Endothelial cell of umbilical vein (primary cell): ENCODE results near the gene GPRASP2. TPM values are rescaled to one million over a fixed set of nuclear protein-coding genes. Genes with fewer than 3 reads are reported as not detected.
"Not testable (repeated sequence)": the region's sequence is repeated elsewhere in the genome, so short reads cannot be mapped to it uniquely, and the experiment has no call there.

Experiments used
- BruUV-seq: library from RNA; stranded (reverse); fragments of 400-500 nt; replicated peaks from 2 replicates; lab custom pipeline; 2021; lab: Mats Ljungman, UMichigan
- CTCF ChIA-PET: fragments of 300-600, 350-600 bp; sonication (Branson Sonifier 250); formaldehyde crosslinking; loops from one replicate; lab custom pipeline; 2021; ENCODE audit warnings: antibody characterized with exemption, inconsistent platforms; lab: Charles Lee
- POLR2A ChIA-PET: fragments of 300-600, 350-600 bp; sonication (Branson Sonifier 250); formaldehyde crosslinking; loops from one replicate; lab custom pipeline; 2021; ENCODE audit warnings: antibody characterized with exemption, inconsistent platforms; lab: Charles Lee
- DNase-seq: peaks from one replicate; pipeline ENCODE4 v3.0.0-alpha.2; 2011; ENCODE audit warnings: low read depth, low spot score
- FAIRE-seq: peaks from 2 replicates; lab custom pipeline; 2011; peaks lifted over from hg19 to GRCh38; lab: Jason Lieb, UNC
- H2AFZ ChIP-seq: 2 replicates; pipeline ENCODE4 v1.6.0; 2012; ENCODE audit warnings: low read depth, low read length, control low read depth, inconsistent platforms
- H3K27ac ChIP-seq: 2 replicates; pipeline ENCODE4 v1.5.1; 2011; ENCODE audit warnings: low read depth, mild to moderate bottlenecking, control low read depth, low read length, moderate library complexity; ENCODE audit not compliant: insufficient read depth
- H3K27me3 ChIP-seq, 2 experiments: 2 replicates each; pipeline versions ENCODE4 v1.6.0 to v1.6.1; 2011; ENCODE audit warnings: low read length in 2 of 2, mixed read lengths in 1 of 2; ENCODE audit not compliant: control insufficient read depth in 2 of 2, insufficient read depth in 2 of 2
- H3K36me3 ChIP-seq, 2 experiments: 2 replicates in 1 of 2; 3 replicates in 1 of 2; pipeline ENCODE4 v1.5.1; 2011; ENCODE audit warnings: low read length in 2 of 2, mild to moderate bottlenecking in 1 of 2, moderate library complexity in 1 of 2; ENCODE audit not compliant: control insufficient read depth in 2 of 2, insufficient read depth in 2 of 2; ENCODE audit errors: extremely low read depth in 1 of 2
- H3K4me1 ChIP-seq: 3 replicates; pipeline ENCODE4 v1.5.1; 2011; ENCODE audit warnings: mild to moderate bottlenecking, low read length; ENCODE audit not compliant: control insufficient read depth, insufficient read depth; ENCODE audit errors: extremely low read depth
- H3K4me2 ChIP-seq: 2 replicates; pipeline ENCODE4 v1.6.1; 2011; ENCODE audit warnings: low read length, control low read depth, mixed read lengths; ENCODE audit not compliant: insufficient read depth
- H3K4me3 ChIP-seq, 3 experiments: fragments of 200-600 bp in 1 of 3; sonication (generic), shearing (Covaris generic) in 1 of 3; replicated peaks in 1 of 3; 2 replicates each; pipeline ENCODE4 v1.5.1; 2011 to 2016; ENCODE audit warnings: control low read depth in 3 of 3, low read length in 3 of 3, mild to moderate bottlenecking in 2 of 3, inconsistent platforms in 1 of 3, low read depth in 1 of 3, moderate library complexity in 1 of 3; ENCODE audit not compliant: insufficient read depth in 1 of 3
- H3K79me2 ChIP-seq: 2 replicates; pipeline ENCODE4 v1.6.0; 2012; ENCODE audit warnings: low read length, inconsistent platforms; ENCODE audit not compliant: control insufficient read depth, insufficient read depth
- H3K9ac ChIP-seq: replicated peaks from 2 replicates; pipeline ENCODE3; 2011; ENCODE audit warnings: low read length, control low read depth; ENCODE audit not compliant: insufficient read depth; ENCODE audit errors: extremely low read depth
- H3K9me1 ChIP-seq: replicated peaks from 3 replicates; pipeline ENCODE4 v1.6.0; 2011; ENCODE audit warnings: mild to moderate bottlenecking, low read length; ENCODE audit not compliant: control insufficient read depth, insufficient read depth; ENCODE audit errors: extremely low read depth
- H3K9me3 ChIP-seq: replicated peaks from 2 replicates; pipeline ENCODE4 v1.5.1; 2012; ENCODE audit warnings: low read length, inconsistent platforms; ENCODE audit not compliant: control insufficient read depth, insufficient read depth
- H4K20me1 ChIP-seq: replicated peaks from 2 replicates; pipeline ENCODE3; 2011; ENCODE audit warnings: mild to moderate bottlenecking, low read length; ENCODE audit not compliant: control insufficient read depth, insufficient read depth; ENCODE audit errors: extremely low read depth
- EZH2 ChIP-seq: IDR thresholded peaks from 2 replicates; pipeline ENCODE4 v1.6.1; 2012; ENCODE audit warnings: borderline replicate concordance, low read depth, mild to moderate bottlenecking, moderate library complexity, low read length, inconsistent platforms; ENCODE audit not compliant: severe bottlenecking
- FOS ChIP-seq: IDR thresholded peaks from 2 replicates; pipeline ENCODE4 v1.6.1; 2011; ENCODE audit warnings: mild to moderate bottlenecking, low read length, moderate library complexity, borderline replicate concordance; ENCODE audit not compliant: insufficient read depth
- GATA2 ChIP-seq: IDR thresholded peaks from 2 replicates; pipeline ENCODE4 v1.7.0; 2011; ENCODE audit warnings: low read depth, mild to moderate bottlenecking, moderate library complexity, mixed read lengths, low read length; ENCODE audit not compliant: insufficient read length, insufficient read depth
- JUN ChIP-seq: IDR thresholded peaks from 2 replicates; pipeline ENCODE4 v1.6.1; 2011; ENCODE audit warnings: borderline replicate concordance, low read depth; ENCODE audit not compliant: insufficient read length, insufficient read depth
- MYC ChIP-seq: IDR thresholded peaks from one replicate; pipeline ENCODE4 v1.6.1; 2011; ENCODE audit warnings: mild to moderate bottlenecking, low read depth, low read length
- POLR2A ChIP-seq: IDR thresholded peaks from 2 replicates; pipeline ENCODE4 v1.6.1; 2012; ENCODE audit warnings: low read depth, mild to moderate bottlenecking, control low read depth, low read length
- POLR2AphosphoS5 ChIP-seq: IDR thresholded peaks from 2 replicates; pipeline ENCODE4 v1.6.1; 2012; ENCODE audit warnings: low read depth, mild to moderate bottlenecking, control low read depth, low read length, moderate library complexity; ENCODE audit not compliant: insufficient read depth
- dilution Hi-C: fragments of 300-500 bp; cut with MboI; formaldehyde crosslinking; loops from one replicate; pipeline ENCODE4 v1.15.0; 2019; ENCODE audit warnings: low sequenced_read_pairs; ENCODE audit not compliant: extremely low pct_ligation_motif_present
- intact Hi-C: fragments of 100-400 bp; cut with micrococcal nuclease; formaldehyde crosslinking; loops from one replicate; pipeline ENCODE4 v1.10.0; 2022
- polyA plus RNA-seq, 4 experiments: library from polyadenylated mRNA; depleted of rRNA in 3 of 4; stranded (reverse) in 3 of 4; unstranded in 1 of 4; fragments of >200 nt; gene quantifications; 2 replicates each; pipeline versions ENCODE4 v1.2.1 to v1.2.3, GENCODE V29; 2011 to 2012; ENCODE audit warnings: missing spikeins in 1 of 4
- total RNA-seq: library from RNA; stranded (reverse); gene quantifications from 2 replicates; pipeline ENCODE4 v1.2.3, GENCODE V29; 2021
- TF ChIP-seq, protein P1 (sequence below), 2 donors: IDR thresholded peaks; 1 replicate in 1 of 2; 2 replicates in 1 of 2; pipeline ENCODE4 v1.5.1; 2011; ENCODE audit warnings: low read length in 2 of 2, mild to moderate bottlenecking in 2 of 2, moderate library complexity in 2 of 2, control low read depth in 1 of 2, inconsistent platforms in 1 of 2, low read depth in 1 of 2; ENCODE audit not compliant: insufficient read depth in 1 of 2; ENCODE audit errors: extremely low read depth in 1 of 2
- TF ChIP-seq, protein P2 (sequence below): IDR thresholded peaks from 2 replicates; pipeline ENCODE4 v1.6.1; 2011; ENCODE audit not compliant: insufficient read depth, insufficient read length

Gene GPRASP2
- total and polyA plus RNA-seq, 2 donors (not counting 3 experiments of a cell fraction or from before 2014, with no cell fraction given) = 4.9 to 6.5 TPM

DNA sequence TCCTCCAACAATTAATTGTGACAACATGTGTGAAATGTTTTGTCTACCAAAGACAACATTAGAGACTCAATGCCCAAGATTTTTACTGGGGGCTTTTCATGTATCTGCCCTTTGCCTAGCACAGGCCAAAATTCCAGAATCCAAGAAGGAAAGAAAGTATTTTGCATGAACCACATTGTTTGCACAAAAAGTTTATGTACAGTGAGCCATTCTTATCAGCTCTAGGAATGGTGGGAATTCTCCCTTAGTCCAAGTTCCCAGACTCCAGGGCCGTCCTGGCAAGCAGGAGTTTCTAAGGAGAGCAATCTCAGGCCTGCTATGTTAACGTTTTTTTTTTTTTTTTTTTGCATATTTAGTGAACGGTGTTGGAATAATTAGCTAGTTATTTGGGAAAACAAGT, 39.4 kb upstream of the GPRASP2 start:
- Histone ChIP-seq H3K9me3 (no peaks in the 10 kb centered on the region), H4K20me1 (no peaks in the 10 kb centered on the region), H3K9ac (no peak overlapping the region), H3K36me3 (no peaks in the 10 kb centered on the region), H3K4me1 (peaks cover 8% of the 10 kb centered on the region), H3K27ac (no peak overlapping the region), H2AFZ (no peak overlapping the region), H3K79me2 (no peaks in the 10 kb centered on the region), H3K4me2 (no peak overlapping the region), H3K4me3 (no peak overlapping the region), H3K27me3 (no peaks in the 10 kb centered on the region), H3K9me1 (no peaks in the 10 kb centered on the region)
- no peak for TF ChIP-seq GATA2
- TF ChIP-seq MYC = no peak
- TF ChIP-seq FOS = no peak
- no peak for TF ChIP-seq JUN
- TF ChIP-seq, protein P1, sequence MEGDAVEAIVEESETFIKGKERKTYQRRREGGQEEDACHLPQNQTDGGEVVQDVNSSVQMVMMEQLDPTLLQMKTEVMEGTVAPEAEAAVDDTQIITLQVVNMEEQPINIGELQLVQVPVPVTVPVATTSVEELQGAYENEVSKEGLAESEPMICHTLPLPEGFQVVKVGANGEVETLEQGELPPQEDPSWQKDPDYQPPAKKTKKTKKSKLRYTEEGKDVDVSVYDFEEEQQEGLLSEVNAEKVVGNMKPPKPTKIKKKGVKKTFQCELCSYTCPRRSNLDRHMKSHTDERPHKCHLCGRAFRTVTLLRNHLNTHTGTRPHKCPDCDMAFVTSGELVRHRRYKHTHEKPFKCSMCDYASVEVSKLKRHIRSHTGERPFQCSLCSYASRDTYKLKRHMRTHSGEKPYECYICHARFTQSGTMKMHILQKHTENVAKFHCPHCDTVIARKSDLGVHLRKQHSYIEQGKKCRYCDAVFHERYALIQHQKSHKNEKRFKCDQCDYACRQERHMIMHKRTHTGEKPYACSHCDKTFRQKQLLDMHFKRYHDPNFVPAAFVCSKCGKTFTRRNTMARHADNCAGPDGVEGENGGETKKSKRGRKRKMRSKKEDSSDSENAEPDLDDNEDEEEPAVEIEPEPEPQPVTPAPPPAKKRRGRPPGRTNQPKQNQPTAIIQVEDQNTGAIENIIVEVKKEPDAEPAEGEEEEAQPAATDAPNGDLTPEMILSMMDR (IDR thresholded peaks at IDR 0.05; ENCODE audit: extremely low read depth in 1 of 2, insufficient read depth in 1 of 2, low read depth in 1 of 2, low read length in 2 of 2) = no peak
- TF ChIP-seq, protein P2, sequence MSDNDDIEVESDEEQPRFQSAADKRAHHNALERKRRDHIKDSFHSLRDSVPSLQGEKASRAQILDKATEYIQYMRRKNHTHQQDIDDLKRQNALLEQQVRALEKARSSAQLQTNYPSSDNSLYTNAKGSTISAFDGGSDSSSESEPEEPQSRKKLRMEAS = no peak
- TF ChIP-seq POLR2A = no peak
- no peak for TF ChIP-seq EZH2
- TF ChIP-seq POLR2AphosphoS5 = no peak
- dilution Hi-C loops (no loop called here), intact Hi-C loops (loop anchor here (2.0 kb wide), 1 partner anchor 20 kb away; no protein-coding TSS in a partner anchor)
- FAIRE-seq (no peak), DNase-seq (no peak)
- BruUV-seq = no TSS peak
- ChIA-PET POLR2A (no interaction called here), CTCF (no interaction called here)

DNA sequence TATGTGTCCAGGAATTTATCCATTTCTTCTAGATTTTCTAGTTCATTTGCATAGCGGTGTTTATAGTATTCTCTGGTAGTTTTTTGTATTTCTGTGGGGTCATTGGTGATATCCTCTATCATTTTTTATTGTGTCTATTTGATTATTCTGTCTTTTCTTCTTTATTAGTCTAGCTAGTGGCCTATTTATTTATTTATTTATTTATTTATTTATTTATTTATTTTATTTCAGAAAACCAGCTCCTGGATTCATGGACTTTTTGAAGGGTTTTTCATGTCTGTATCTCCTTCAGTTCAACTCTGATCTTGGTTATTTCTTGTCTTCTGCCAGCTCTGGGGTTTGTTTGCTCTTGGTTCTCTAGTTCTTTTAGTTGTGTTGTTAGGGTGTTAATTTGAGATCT, 34.8 kb upstream of the GPRASP2 start:
- H3K9me3 ChIP-seq, BruUV-seq, H3K9me1 ChIP-seq, H4K20me1 ChIP-seq, H2AFZ ChIP-seq, intact Hi-C loops, H3K4me1 ChIP-seq, DNase-seq, H3K4me3 ChIP-seq, FAIRE-seq, H3K79me2 ChIP-seq, POLR2A ChIA-PET, H3K27ac ChIP-seq, H3K9ac ChIP-seq, H3K36me3 ChIP-seq, CTCF ChIA-PET, H3K27me3 ChIP-seq, H3K4me2 ChIP-seq, dilution Hi-C loops: not testable (repeated sequence)
